ENCODE data around the gene RAB28.
A peak's percentile ranks its signal among the peaks of the same experiment; 100 is the strongest.

Gene RAB28

GRCh38 chr4:13484122-13484748, at the start of gene RAB28:
TSS of gene RAB28 (minus strand) at chr4:13484340.
- in situ Hi-C loops (cut with MboI; ENCODE audit: low pct_unique_long_range_greater_than_20kb, low sequenced_read_pairs): no loop called here
- DNase-seq: peak; percentile 93

GRCh38 chr4:13531625-13531998, 47.5 kb upstream of the RAB28 start:
- in situ Hi-C loops (cut with MboI; ENCODE audit: low pct_unique_long_range_greater_than_20kb, low sequenced_read_pairs): loop anchor here (25.0 kb wide), 2 partner anchors 694 to 794 kb away; no protein-coding TSS in a partner anchor

GRCh38 chr4:13530823-13531624, 46.9 kb upstream of the RAB28 start:
- in situ Hi-C loops (cut with MboI; ENCODE audit: low pct_unique_long_range_greater_than_20kb, low sequenced_read_pairs): loop anchor here (25.0 kb wide), 2 partner anchors 694 to 794 kb away; no protein-coding TSS in a partner anchor
- peak; percentile 61 for DNase-seq

More at GRCh38 chr4:13531625-13531998, 47.5 kb upstream of the RAB28 start:
- no peak for DNase-seq

GRCh38 chr4:13529128-13529919, 45.2 kb upstream of the RAB28 start:
- DNase-seq: no peak
- in situ Hi-C loops (cut with MboI; ENCODE audit: low pct_unique_long_range_greater_than_20kb, low sequenced_read_pairs): loop anchor here (25.0 kb wide), 2 partner anchors 692 to 792 kb away; no protein-coding TSS in a partner anchor

GRCh38 chr4:13528821-13529127, 44.6 kb upstream of the RAB28 start:
- in situ Hi-C loops (cut with MboI; ENCODE audit: low pct_unique_long_range_greater_than_20kb, low sequenced_read_pairs): loop anchor here (25.0 kb wide), 2 partner anchors 691 to 791 kb away; no protein-coding TSS in a partner anchor
- no peak for DNase-seq

- DNase-seq: peak; percentile 32
- in situ Hi-C loops (cut with MboI; ENCODE audit: low pct_unique_long_range_greater_than_20kb, low sequenced_read_pairs): loop anchor here (25.0 kb wide), 2 partner anchors 691 to 791 kb away; no protein-coding TSS in a partner anchor
Measured at GRCh38 chr4:13527981-13528820, 44.1 kb upstream of the RAB28 start.

GRCh38 chr4:13527192-13527980, 43.2 kb upstream of the RAB28 start:
- no peak for DNase-seq
- in situ Hi-C loops (cut with MboI; ENCODE audit: low pct_unique_long_range_greater_than_20kb, low sequenced_read_pairs): loop anchor here (25.0 kb wide), 2 partner anchors 690 to 790 kb away; no protein-coding TSS in a partner anchor

- no peak for DNase-seq
- in situ Hi-C loops (cut with MboI; ENCODE audit: low pct_unique_long_range_greater_than_20kb, low sequenced_read_pairs): loop anchor here (25.0 kb wide), 2 partner anchors 689 to 789 kb away; no protein-coding TSS in a partner anchor
Measured at GRCh38 chr4:13526658-13527057, 42.5 kb upstream of the RAB28 start.

- DNase-seq: no peak
- in situ Hi-C loops (cut with MboI; ENCODE audit: low pct_unique_long_range_greater_than_20kb, low sequenced_read_pairs): loop anchor here (25.0 kb wide), 2 partner anchors 688 to 788 kb away; no protein-coding TSS in a partner anchor
Measured at GRCh38 chr4:13525606-13526281, 41.6 kb upstream of the RAB28 start.

GRCh38 chr4:13524504-13525243, 40.5 kb upstream of the RAB28 start:
- in situ Hi-C loops (cut with MboI; ENCODE audit: low pct_unique_long_range_greater_than_20kb, low sequenced_read_pairs): loop anchor here (25.0 kb wide), 2 partner anchors 687 to 787 kb away; no protein-coding TSS in a partner anchor
- DNase-seq: no peak

- DNase-seq: no peak
- in situ Hi-C loops (cut with MboI; ENCODE audit: low pct_unique_long_range_greater_than_20kb, low sequenced_read_pairs): no loop called here
Measured at GRCh38 chr4:13523591-13524503, 39.7 kb upstream of the RAB28 start.

- in situ Hi-C loops (cut with MboI; ENCODE audit: low pct_unique_long_range_greater_than_20kb, low sequenced_read_pairs): no loop called here
- no peak for DNase-seq
Measured at GRCh38 chr4:13523105-13523477, 39.0 kb upstream of the RAB28 start.

GRCh38 chr4:13522282-13523104, 38.4 kb upstream of the RAB28 start:
- no peak for DNase-seq
- in situ Hi-C loops (cut with MboI; ENCODE audit: low pct_unique_long_range_greater_than_20kb, low sequenced_read_pairs): no loop called here

GRCh38 chr4:13521047-13521446, 36.9 kb upstream of the RAB28 start:
- no peak for DNase-seq
- in situ Hi-C loops (cut with MboI; ENCODE audit: low pct_unique_long_range_greater_than_20kb, low sequenced_read_pairs): no loop called here

GRCh38 chr4:13516315-13516860, 32.2 kb upstream of the RAB28 start:
- in situ Hi-C loops (cut with MboI; ENCODE audit: low pct_unique_long_range_greater_than_20kb, low sequenced_read_pairs): no loop called here

More at GRCh38 chr4:13516315-13516860, 32.2 kb upstream of the RAB28 start:
- no peak for DNase-seq
